HepG2 (cell line): ENCODE measurements around the gene C1QTNF12. TPM values are rescaled to one million over a fixed set of nuclear protein-coding genes. Genes with fewer than 3 reads are reported as not detected.

ENCODE experiments used
- CC2D1A ChIP-seq: sonication (generic); formaldehyde crosslinking; IDR thresholded peaks from 2 replicates; pipeline ENCODE4 v1.8.1; 2023; ENCODE audit warnings: mild to moderate bottlenecking, missing genetic modification reagents
- CCDC6 ChIP-seq: sonication (generic); formaldehyde crosslinking; IDR thresholded peaks from 2 replicates; pipeline ENCODE4 v1.8.1; 2022; ENCODE audit warnings: mild to moderate bottlenecking, missing genetic modification reagents, moderate library complexity
- HDAC6 ChIP-seq: fragments of 200-600 bp; sonication (generic); IDR thresholded peaks from 2 replicates; pipeline ENCODE4 v1.7.0; 2017; ENCODE audit warnings: mild to moderate bottlenecking, antibody characterized with exemption, low read length, low read depth
- SMAD9 ChIP-seq: sonication (generic); formaldehyde crosslinking; IDR thresholded peaks from 2 replicates; pipeline ENCODE4 v1.5.1; 2020; ENCODE audit warnings: mild to moderate bottlenecking, missing genetic modification reagents
- U2AF1 ChIP-seq: fragments of 200-400 bp; formaldehyde crosslinking; optimal IDR thresholded peaks from 2 replicates; pipeline ENCODE3; 2017; ENCODE audit warnings: mild to moderate bottlenecking, low read depth, low read length
- ZBTB39 ChIP-seq: sonication (generic); formaldehyde crosslinking; IDR thresholded peaks from 2 replicates; pipeline ENCODE4 v1.5.0; 2020; ENCODE audit warnings: missing genetic modification reagents
- ZEB1 ChIP-seq: IDR thresholded peaks from 2 replicates; pipeline ENCODE4 v1.6.1; 2012; ENCODE audit warnings: mild to moderate bottlenecking, low read depth, inconsistent platforms; ENCODE audit not compliant: insufficient replicate concordance
- ZNF784 ChIP-seq: sonication (generic); formaldehyde crosslinking; IDR thresholded peaks from 2 replicates; pipeline ENCODE4 v1.5.1; 2020; ENCODE audit warnings: missing genetic modification reagents, mild to moderate bottlenecking, borderline replicate concordance
- ZNF83 ChIP-seq: sonication (generic); formaldehyde crosslinking; IDR thresholded peaks from 2 replicates; pipeline ENCODE4 v1.4.0; 2020; ENCODE audit warnings: missing genetic modification reagents, mild to moderate bottlenecking, borderline replicate concordance
- ZNF891 ChIP-seq: sonication (generic); formaldehyde crosslinking; IDR thresholded peaks from 2 replicates; pipeline ENCODE4 v1.5.0; 2020; ENCODE audit warnings: mild to moderate bottlenecking, missing genetic modification reagents
- polyA plus RNA-seq, 8 experiments: library from polyadenylated mRNA; depleted of rRNA in 3 of 8; stranded (reverse) in 7 of 8; unstranded in 1 of 8; fragments of >200 nt; fragmentation: Illumina TruSeq in 4 of 8; extraction: Trizol in 4 of 8; gene quantifications; 2 replicates each; pipeline versions ENCODE4 v1.2.1 to v1.2.3, GENCODE V29; 2011 to 2016; ENCODE audit warnings: low read depth in 4 of 8, missing spikeins in 1 of 8, mixed read lengths in 1 of 8; ENCODE audit not compliant: insufficient read depth in 1 of 8
- total RNA-seq, 5 experiments: library from RNA; depleted of rRNA; stranded (reverse); fragments of >200 nt; fragmentation: Illumina TruSeq; extraction: Trizol; gene quantifications; 2 replicates each; pipeline ENCODE4 v1.2.3, GENCODE V29; 2016; ENCODE audit warnings: low read depth in 1 of 5
- TF ChIP-seq, protein P1 (sequence below): sonication (generic); formaldehyde crosslinking; IDR thresholded peaks from 2 replicates; pipeline ENCODE4 v1.5.0; 2020; ENCODE audit warnings: mild to moderate bottlenecking, missing genetic modification reagents
- TF ChIP-seq, protein P2 (sequence below): sonication (generic); formaldehyde crosslinking; IDR thresholded peaks from one replicate; pipeline ENCODE4 v1.5.1; 2020; ENCODE audit warnings: mild to moderate bottlenecking, missing genetic modification reagents; ENCODE audit errors: not compliant biosample characterization
- TF ChIP-seq, protein P3 (sequence below): sonication (generic); formaldehyde crosslinking; IDR thresholded peaks from 2 replicates; pipeline ENCODE4 v1.8.0; 2022; ENCODE audit warnings: mild to moderate bottlenecking, missing genetic modification reagents

The C1QTNF12 gene
- total and polyA plus RNA-seq, 2 of the 13 experiments (the other 11 are each of a cell fraction or from before 2014, with no cell fraction given) = 0.18 to 0.64 TPM

DNA sequence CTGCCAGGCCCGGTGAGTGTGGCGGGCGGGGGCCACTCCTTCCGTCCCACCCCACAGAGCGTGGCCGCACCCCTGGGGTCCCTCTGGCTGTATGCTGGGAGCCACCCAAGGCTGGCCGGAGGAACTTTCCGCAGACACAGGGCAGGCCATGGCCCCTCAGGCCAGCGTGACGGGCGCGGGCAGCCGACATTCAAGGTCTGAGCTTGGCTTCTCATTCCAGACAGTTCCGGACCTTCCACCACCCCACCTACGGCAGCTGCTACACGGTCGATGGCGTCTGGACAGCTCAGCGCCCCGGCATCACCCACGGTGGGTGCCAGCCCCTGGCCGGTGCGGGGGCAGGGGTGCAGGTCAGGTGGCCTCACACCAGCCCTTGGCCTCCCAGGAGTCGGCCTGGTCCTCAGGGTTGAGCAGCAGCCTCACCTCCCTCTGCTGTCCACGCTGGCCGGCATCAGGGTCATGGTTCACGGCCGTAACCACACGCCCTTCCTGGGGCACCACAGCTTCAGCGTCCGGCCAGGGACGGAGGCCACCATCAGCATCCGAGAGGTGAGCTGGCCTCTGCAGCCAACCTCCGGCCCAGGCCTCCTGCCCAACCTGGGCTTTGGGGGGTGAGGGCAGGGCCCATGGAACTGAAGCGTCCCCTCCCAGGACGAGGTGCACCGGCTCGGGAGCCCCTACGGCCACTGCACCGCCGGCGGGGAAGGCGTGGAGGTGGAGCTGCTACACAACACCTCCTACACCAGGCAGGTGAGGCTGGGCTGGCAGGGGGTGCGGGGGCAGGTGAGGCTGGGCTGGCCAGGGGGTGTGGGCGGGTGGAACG lies 41.0 kb upstream of the C1QTNF12 start (continued):
- TF ChIP-seq, protein P1, sequence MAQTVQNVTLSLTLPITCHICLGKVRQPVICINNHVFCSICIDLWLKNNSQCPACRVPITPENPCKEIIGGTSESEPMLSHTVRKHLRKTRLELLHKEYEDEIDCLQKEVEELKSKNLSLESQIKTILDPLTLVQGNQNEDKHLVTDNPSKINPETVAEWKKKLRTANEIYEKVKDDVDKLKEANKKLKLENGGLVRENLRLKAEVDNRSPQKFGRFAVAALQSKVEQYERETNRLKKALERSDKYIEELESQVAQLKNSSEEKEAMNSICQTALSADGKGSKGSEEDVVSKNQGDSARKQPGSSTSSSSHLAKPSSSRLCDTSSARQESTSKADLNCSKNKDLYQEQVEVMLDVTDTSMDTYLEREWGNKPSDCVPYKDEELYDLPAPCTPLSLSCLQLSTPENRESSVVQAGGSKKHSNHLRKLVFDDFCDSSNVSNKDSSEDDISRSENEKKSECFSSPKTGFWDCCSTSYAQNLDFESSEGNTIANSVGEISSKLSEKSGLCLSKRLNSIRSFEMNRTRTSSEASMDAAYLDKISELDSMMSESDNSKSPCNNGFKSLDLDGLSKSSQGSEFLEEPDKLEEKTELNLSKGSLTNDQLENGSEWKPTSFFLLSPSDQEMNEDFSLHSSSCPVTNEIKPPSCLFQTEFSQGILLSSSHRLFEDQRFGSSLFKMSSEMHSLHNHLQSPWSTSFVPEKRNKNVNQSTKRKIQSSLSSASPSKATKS (CRISPR knock-in tag) = no peak
- TF ChIP-seq SMAD9 (no peak), CC2D1A (CRISPR knock-in tag) (no peak), ZBTB39 (CRISPR knock-in tag) (no peak), ZNF891 (CRISPR knock-in tag) (no peak), CCDC6 (CRISPR knock-in tag) (no peak), ZNF83 (CRISPR knock-in tag) (peak; percentile 57; the same call in 1 of the 2 replicates), U2AF1 (no peak), ZEB1 (no peak), HDAC6 (no peak), ZNF784 (no peak)
- TF ChIP-seq, protein P2, sequence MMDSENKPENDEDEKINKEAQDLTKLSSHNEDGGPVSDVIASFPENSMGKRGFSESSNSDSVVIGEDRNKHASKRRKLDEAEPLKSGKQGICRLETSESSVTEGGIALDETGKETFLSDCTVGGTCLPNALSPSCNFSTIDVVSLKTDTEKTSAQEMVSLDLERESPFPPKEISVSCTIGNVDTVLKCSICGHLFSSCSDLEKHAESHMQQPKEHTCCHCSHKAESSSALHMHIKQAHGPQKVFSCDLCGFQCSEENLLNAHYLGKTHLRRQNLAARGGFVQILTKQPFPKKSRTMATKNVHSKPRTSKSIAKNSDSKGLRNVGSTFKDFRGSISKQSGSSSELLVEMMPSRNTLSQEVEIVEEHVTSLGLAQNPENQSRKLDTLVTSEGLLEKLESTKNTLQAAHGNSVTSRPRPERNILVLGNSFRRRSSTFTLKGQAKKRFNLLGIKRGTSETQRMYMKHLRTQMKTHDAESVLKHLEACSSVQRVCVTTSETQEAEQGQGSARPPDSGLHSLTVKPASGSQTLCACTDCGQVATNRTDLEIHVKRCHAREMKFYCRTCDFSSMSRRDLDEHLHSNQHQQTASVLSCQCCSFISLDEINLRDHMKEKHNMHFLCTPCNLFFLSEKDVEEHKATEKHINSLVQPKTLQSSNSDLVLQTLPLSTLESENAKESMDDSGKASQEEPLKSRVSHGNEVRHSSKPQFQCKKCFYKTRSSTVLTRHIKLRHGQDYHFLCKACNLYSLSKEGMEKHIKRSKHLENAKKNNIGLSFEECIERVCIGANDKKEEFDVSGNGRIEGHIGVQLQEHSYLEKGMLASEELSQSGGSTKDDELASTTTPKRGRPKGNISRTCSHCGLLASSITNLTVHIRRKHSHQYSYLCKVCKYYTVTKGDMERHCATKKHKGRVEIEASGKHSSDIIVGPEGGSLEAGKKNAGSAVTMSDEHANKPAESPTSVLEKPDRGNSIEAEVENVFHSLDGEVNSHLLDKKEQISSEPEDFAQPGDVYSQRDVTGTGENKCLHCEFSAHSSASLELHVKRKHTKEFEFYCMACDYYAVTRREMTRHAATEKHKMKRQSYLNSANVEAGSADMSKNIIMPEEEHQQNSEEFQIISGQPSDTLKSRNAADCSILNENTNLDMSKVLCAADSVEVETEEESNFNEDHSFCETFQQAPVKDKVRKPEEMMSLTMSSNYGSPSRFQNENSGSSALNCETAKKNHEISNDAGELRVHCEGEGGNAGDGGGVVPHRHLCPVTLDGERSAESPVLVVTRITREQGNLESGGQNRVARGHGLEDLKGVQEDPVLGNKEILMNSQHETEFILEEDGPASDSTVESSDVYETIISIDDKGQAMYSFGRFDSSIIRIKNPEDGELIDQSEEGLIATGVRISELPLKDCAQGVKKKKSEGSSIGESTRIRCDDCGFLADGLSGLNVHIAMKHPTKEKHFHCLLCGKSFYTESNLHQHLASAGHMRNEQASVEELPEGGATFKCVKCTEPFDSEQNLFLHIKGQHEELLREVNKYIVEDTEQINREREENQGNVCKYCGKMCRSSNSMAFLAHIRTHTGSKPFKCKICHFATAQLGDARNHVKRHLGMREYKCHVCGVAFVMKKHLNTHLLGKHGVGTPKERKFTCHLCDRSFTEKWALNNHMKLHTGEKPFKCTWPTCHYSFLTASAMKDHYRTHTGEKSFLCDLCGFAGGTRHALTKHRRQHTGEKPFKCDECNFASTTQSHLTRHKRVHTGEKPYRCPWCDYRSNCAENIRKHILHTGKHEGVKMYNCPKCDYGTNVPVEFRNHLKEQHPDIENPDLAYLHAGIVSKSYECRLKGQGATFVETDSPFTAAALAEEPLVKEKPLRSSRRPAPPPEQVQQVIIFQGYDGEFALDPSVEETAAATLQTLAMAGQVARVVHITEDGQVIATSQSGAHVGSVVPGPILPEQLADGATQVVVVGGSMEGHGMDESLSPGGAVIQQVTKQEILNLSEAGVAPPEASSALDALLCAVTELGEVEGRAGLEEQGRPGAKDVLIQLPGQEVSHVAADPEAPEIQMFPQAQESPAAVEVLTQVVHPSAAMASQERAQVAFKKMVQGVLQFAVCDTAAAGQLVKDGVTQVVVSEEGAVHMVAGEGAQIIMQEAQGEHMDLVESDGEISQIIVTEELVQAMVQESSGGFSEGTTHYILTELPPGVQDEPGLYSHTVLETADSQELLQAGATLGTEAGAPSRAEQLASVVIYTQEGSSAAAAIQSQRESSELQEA (CRISPR knock-in tag) = peak; percentile 37
- TF ChIP-seq, protein P3, sequence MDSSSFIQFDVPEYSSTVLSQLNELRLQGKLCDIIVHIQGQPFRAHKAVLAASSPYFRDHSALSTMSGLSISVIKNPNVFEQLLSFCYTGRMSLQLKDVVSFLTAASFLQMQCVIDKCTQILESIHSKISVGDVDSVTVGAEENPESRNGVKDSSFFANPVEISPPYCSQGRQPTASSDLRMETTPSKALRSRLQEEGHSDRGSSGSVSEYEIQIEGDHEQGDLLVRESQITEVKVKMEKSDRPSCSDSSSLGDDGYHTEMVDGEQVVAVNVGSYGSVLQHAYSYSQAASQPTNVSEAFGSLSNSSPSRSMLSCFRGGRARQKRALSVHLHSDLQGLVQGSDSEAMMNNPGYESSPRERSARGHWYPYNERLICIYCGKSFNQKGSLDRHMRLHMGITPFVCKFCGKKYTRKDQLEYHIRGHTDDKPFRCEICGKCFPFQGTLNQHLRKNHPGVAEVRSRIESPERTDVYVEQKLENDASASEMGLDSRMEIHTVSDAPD (CRISPR knock-in tag) = no peak
